ENCODE results near the gene ATP6AP1.

The ATP6AP1 gene

GRCh38 chrX:154472685-154473632 is 44.5 kb downstream of the ATP6AP1 start:
- DNase-seq, result no peak

- no peak for DNase-seq
Observed at GRCh38 chrX:154473683-154474082, 45.2 kb downstream of the ATP6AP1 start.

GRCh38 chrX:154476821-154477220 is 48.3 kb downstream of the ATP6AP1 start:
- no peak for DNase-seq

- no peak for DNase-seq
Observed at GRCh38 chrX:154477891-154478477, 49.5 kb downstream of the ATP6AP1 start.

GRCh38 chrX:154478728-154479622 is 50.5 kb downstream of the ATP6AP1 start, which contains the start of gene LAGE3:
Gene LAGE3 (minus strand): TSS chrX:154479281. CDS start chrX:154478915, 366 bp downstream.
- peak; percentile 87 for DNase-seq

- no peak for DNase-seq
Observed at GRCh38 chrX:154481195-154481594, 52.7 kb downstream of the ATP6AP1 start.

- DNase-seq, result no peak
Observed at GRCh38 chrX:154481911-154482601, 53.6 kb downstream of the ATP6AP1 start.

GRCh38 chrX:154482786-154483185 is 54.3 kb downstream of the ATP6AP1 start:
- DNase-seq, result no peak

GRCh38 chrX:154483325-154483724 is 54.8 kb downstream of the ATP6AP1 start:
- no peak for DNase-seq

GRCh38 chrX:154484255-154485149 is 56.0 kb downstream of the ATP6AP1 start:
- no peak for DNase-seq

GRCh38 chrX:154485150-154486051 is 56.9 kb downstream of the ATP6AP1 start:
- DNase-seq, result no peak

GRCh38 chrX:154486052-154486395 is 57.5 kb downstream of the ATP6AP1 start:
- peak; percentile 36 for DNase-seq
